Neural progenitor cell (in vitro differentiated cells): ENCODE results near the gene SYT13. TPM values are rescaled to one million over a fixed set of nuclear protein-coding genes. Genes with fewer than 3 reads are reported as not detected.

ENCODE experiments used
- DNase-seq: peaks from one replicate; pipeline ENCODE4 v3.0.0-alpha.2; 2016; ENCODE audit warnings: low spot score
- H2AFZ ChIP-seq: fragments of 200-600 bp; sonication (generic); replicated peaks from 2 replicates; pipeline ENCODE4 v1.6.1; 2016; ENCODE audit warnings: antibody characterized with exemption
- H3F3A ChIP-seq: fragments of 200-600 bp; sonication (generic); 2 replicates; pipeline ENCODE4 v1.6.1; 2016; ENCODE audit warnings: antibody characterized with exemption, low read depth
- H3K27ac ChIP-seq: fragments of 200-600 bp; sonication (generic); 2 replicates; pipeline ENCODE4 v1.5.1; 2016; ENCODE audit warnings: mild to moderate bottlenecking
- H3K27me3 ChIP-seq: fragments of 200-600 bp; sonication (generic); 2 replicates; pipeline ENCODE4 v1.6.1; 2016; ENCODE audit warnings: mild to moderate bottlenecking, moderate library complexity
- H3K36me3 ChIP-seq: fragments of 200-600 bp; sonication (generic); 2 replicates; pipeline ENCODE4 v1.5.1; 2016
- H3K4me1 ChIP-seq: fragments of 200-600 bp; sonication (generic); 2 replicates; pipeline ENCODE4 v1.6.1; 2016; ENCODE audit warnings: mixed run types
- H3K4me2 ChIP-seq: fragments of 200-600 bp; sonication (generic); 2 replicates; pipeline ENCODE4 v1.6.1; 2016
- H3K4me3 ChIP-seq: fragments of 200-600 bp; sonication (generic); 2 replicates; pipeline ENCODE4 v1.5.1; 2016
- H3K79me2 ChIP-seq: fragments of 200-600 bp; sonication (generic); 2 replicates; pipeline ENCODE4 v1.6.1; 2016; ENCODE audit warnings: low read depth
- H3K9ac ChIP-seq: fragments of 200-600 bp; sonication (generic); 2 replicates; pipeline ENCODE4 v1.6.1; 2016
- H3K9me3 ChIP-seq: fragments of 200-600 bp; sonication (generic); 2 replicates; pipeline ENCODE4 v1.5.1; 2016; ENCODE audit warnings: low read depth
- H4K20me1 ChIP-seq: fragments of 200-600 bp; sonication (generic); 2 replicates; pipeline ENCODE4 v1.6.1; 2016; ENCODE audit warnings: low read depth
- H3K27ac Mint-ChIP-seq: 3 replicates; pipeline ENCODE4 v1.8.0; 2021; ENCODE audit warnings: mixed read lengths
- H3K27me3 Mint-ChIP-seq: 2 replicates; pipeline ENCODE4 v1.8.0; 2022; ENCODE audit warnings: low read depth, mild to moderate bottlenecking, inconsistent platforms, moderate library complexity, mixed read lengths; ENCODE audit not compliant: insufficient read depth
- H3K36me3 Mint-ChIP-seq: 3 replicates; pipeline ENCODE4 v1.8.0; 2021; ENCODE audit warnings: mixed read lengths
- H3K4me1 Mint-ChIP-seq: 3 replicates; pipeline ENCODE4 v1.8.0; 2021; ENCODE audit warnings: mixed read lengths
- H3K4me3 Mint-ChIP-seq: 3 replicates; pipeline ENCODE4 v1.8.0; 2021; ENCODE audit warnings: mild to moderate bottlenecking, moderate library complexity, mixed read lengths
- H3K9me3 Mint-ChIP-seq: 3 replicates; pipeline ENCODE4 v1.8.0; 2020; ENCODE audit warnings: mixed read lengths
- EZH2 ChIP-seq: fragments of 200-600 bp; sonication (generic); IDR thresholded peaks from 2 replicates; pipeline ENCODE4 v1.6.1; 2017; ENCODE audit warnings: antibody characterized with exemption, mild to moderate bottlenecking, moderate library complexity
- EZH2phosphoT487 ChIP-seq: fragments of 200-600 bp; sonication (generic); IDR thresholded peaks from 2 replicates; pipeline ENCODE4 v1.6.1; 2017; ENCODE audit warnings: antibody characterized with exemption
- total RNA-seq: library from RNA; depleted of rRNA; stranded (reverse); fragments of >200 nt; gene quantifications from 2 replicates; pipeline ENCODE4 v1.2.3, GENCODE V29; 2015; ENCODE audit warnings: low replicate concordance
- TF ChIP-seq, protein P1 (sequence below): fragments of 200-600 bp; sonication (generic); IDR thresholded peaks from 2 replicates; pipeline ENCODE4 v1.5.1; 2017; ENCODE audit warnings: antibody characterized with exemption, mild to moderate bottlenecking

The SYT13 gene, protein sequence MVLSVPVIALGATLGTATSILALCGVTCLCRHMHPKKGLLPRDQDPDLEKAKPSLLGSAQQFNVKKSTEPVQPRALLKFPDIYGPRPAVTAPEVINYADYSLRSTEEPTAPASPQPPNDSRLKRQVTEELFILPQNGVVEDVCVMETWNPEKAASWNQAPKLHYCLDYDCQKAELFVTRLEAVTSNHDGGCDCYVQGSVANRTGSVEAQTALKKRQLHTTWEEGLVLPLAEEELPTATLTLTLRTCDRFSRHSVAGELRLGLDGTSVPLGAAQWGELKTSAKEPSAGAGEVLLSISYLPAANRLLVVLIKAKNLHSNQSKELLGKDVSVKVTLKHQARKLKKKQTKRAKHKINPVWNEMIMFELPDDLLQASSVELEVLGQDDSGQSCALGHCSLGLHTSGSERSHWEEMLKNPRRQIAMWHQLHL
- 8.6 and 9.0 TPM in 2 replicates for total RNA-seq

DNA sequence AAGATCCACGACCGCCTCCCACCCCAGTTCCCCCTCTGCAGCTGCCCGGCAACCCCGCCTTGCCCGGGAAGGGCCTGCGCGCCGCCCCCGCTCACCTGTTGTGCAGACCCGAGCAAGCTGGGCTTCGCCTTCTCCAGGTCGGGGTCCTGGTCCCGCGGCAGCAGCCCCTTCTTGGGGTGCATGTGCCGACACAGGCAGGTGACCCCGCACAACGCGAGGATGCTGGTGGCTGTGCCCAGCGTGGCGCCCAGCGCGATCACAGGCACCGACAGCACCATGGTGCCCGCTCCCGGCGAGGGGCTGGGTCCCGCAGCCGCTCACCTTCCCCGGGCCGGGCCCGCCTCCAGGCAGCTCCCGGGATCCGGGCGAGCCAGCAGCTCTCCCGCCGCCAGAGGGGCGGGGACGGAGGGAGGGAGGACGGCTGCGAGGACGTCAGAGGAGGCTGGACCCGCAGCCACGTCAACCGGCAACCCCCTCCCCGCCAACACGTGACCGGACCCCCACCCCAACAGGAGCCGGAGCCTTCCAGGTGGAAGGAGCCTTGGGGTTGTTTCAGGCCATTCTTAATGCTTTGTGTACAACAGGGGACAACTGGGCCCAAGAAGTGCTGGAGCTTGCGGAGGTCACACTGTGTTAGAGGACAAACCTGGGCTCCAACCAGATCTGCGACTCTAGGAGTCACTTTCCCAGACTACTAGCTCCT lies at the start of gene SYT13:
Gene SYT13 (minus strand): TSS at position 412 of the 703 bp plus-strand sequence. CDS start 134 bp downstream, at position 278.
- Histone ChIP-seq H4K20me1 (no peaks in the 10 kb centered on the region), H3K4me3 (peak within 1 kb of the TSS; percentile 73), H3K9ac (no peak within 1 kb of the TSS), H3K4me1 (peaks cover 6% of the 10 kb centered on the region), H3K27ac (no peak within 1 kb of the TSS), H3K4me2 (peak within 1 kb of the TSS; percentile 91), H3F3A (no peaks in the 10 kb centered on the region), H3K9me3 (no peaks in the 10 kb centered on the region), H3K36me3 (no peaks in the 10 kb centered on the region), H2AFZ (peak within 1 kb of the TSS; percentile 87), H3K27me3 (peaks cover 67% of the 10 kb centered on the region), H3K79me2 (no peaks in the 10 kb centered on the region)
- H3K4me1 Mint-ChIP-seq = peaks cover 19% of the 10 kb centered on the region
- peak; percentile 90 for DNase-seq
- H3K9me3 Mint-ChIP-seq = no peaks in the 10 kb centered on the region
- no peak within 1 kb of the TSS for H3K27ac Mint-ChIP-seq
- TF ChIP-seq EZH2 (peak; percentile 77), EZH2phosphoT487 (peak; percentile 45)
- TF ChIP-seq, protein P1, sequence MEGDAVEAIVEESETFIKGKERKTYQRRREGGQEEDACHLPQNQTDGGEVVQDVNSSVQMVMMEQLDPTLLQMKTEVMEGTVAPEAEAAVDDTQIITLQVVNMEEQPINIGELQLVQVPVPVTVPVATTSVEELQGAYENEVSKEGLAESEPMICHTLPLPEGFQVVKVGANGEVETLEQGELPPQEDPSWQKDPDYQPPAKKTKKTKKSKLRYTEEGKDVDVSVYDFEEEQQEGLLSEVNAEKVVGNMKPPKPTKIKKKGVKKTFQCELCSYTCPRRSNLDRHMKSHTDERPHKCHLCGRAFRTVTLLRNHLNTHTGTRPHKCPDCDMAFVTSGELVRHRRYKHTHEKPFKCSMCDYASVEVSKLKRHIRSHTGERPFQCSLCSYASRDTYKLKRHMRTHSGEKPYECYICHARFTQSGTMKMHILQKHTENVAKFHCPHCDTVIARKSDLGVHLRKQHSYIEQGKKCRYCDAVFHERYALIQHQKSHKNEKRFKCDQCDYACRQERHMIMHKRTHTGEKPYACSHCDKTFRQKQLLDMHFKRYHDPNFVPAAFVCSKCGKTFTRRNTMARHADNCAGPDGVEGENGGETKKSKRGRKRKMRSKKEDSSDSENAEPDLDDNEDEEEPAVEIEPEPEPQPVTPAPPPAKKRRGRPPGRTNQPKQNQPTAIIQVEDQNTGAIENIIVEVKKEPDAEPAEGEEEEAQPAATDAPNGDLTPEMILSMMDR = no peak
- H3K4me3 Mint-ChIP-seq = peak within 1 kb of the TSS; percentile 81
- no peaks in the 10 kb centered on the region for H3K36me3 Mint-ChIP-seq
- H3K27me3 Mint-ChIP-seq = peaks cover 39% of the 10 kb centered on the region

DNA sequence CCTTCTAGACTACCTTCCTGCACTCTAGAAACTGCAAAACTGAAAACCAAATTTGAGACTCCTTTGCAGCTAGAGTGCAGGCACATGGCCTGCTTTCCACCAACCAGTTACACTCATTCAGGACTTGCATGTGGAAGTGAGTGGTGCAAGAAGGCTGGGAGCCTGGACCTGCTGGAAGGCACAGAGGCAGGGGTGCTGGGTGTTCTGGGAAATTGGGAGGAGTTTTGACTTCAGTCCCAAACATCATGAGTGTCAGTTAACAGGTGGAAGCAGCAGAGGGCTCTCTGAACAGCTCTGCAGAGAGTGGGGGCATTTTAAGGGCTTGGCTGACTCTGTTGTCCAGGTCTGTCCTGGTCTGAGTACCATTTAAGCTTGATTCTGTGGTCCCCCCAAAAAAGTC lies 49.3 kb upstream of the SYT13 start:
- no peak overlapping the region for H3K4me2 ChIP-seq
- Mint-ChIP-seq H3K4me3 (no peak overlapping the region), H3K4me1 (peaks cover 15% of the 10 kb centered on the region), H3K36me3 (no peaks in the 10 kb centered on the region), H3K27me3 (peaks cover 7% of the 10 kb centered on the region), H3K9me3 (no peaks in the 10 kb centered on the region), H3K27ac (no peak overlapping the region)
- H2AFZ ChIP-seq = peak overlapping the region; percentile 59
- no peaks in the 10 kb centered on the region for H3K36me3 ChIP-seq
- peaks cover 2% of the 10 kb centered on the region for H3F3A ChIP-seq
- peaks cover 2% of the 10 kb centered on the region for H3K4me1 ChIP-seq
- no peak overlapping the region for H3K4me3 ChIP-seq
- no peak overlapping the region for H3K27ac ChIP-seq
- TF ChIP-seq EZH2phosphoT487 = no peak
- no peaks in the 10 kb centered on the region for H3K79me2 ChIP-seq
- peaks cover 8% of the 10 kb centered on the region for H3K27me3 ChIP-seq
- DNase-seq = no peak
- no peak overlapping the region for H3K9ac ChIP-seq
- H3K9me3 ChIP-seq = no peaks in the 10 kb centered on the region
- H4K20me1 ChIP-seq = no peaks in the 10 kb centered on the region

DNA sequence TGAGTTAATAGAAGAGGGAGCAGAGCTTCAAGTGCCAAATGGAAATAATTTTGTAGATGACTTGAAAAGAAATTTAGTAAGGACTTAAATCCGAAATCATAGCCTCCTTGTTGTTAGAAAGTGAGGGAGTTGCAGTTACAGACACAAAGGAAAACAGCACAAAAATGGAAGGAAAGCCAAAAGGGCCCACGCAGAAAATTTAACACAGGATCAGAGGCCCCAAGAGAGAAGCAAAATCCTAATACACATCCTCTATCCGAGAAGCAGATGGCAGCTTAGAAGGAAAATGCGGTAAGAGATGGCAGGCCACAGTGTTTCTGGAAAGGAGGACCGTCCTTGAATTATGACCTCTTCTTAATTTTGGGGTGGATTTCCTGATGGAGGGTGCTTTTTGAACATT lies 48.7 kb upstream of the SYT13 start:
- Mint-ChIP-seq H3K27ac (no peak overlapping the region), H3K4me1 (peaks cover 9% of the 10 kb centered on the region), H3K36me3 (no peaks in the 10 kb centered on the region), H3K4me3 (no peak overlapping the region), H3K9me3 (no peaks in the 10 kb centered on the region), H3K27me3 (peaks cover 7% of the 10 kb centered on the region)
- TF ChIP-seq EZH2 (no peak), EZH2phosphoT487 (no peak)
- TF ChIP-seq, protein P1 = no peak
- Histone ChIP-seq H3K27ac (no peak overlapping the region), H3K79me2 (no peaks in the 10 kb centered on the region), H4K20me1 (no peaks in the 10 kb centered on the region), H3K4me3 (no peak overlapping the region), H3K27me3 (peaks cover 8% of the 10 kb centered on the region), H3F3A (no peaks in the 10 kb centered on the region), H3K36me3 (no peaks in the 10 kb centered on the region), H3K9ac (no peak overlapping the region), H3K9me3 (no peaks in the 10 kb centered on the region), H3K4me2 (no peak overlapping the region), H3K4me1 (no peaks in the 10 kb centered on the region), H2AFZ (no peak overlapping the region)
- DNase-seq = no peak
